Fibroblast of peridontal ligament (primary cell): ENCODE measurements around the gene ANKRD23.
"Not testable (repeated sequence)": the region's sequence is repeated elsewhere in the genome, so short reads cannot be mapped to it uniquely, and the experiment has no call there.

Experiments used
- DNase-seq: peaks from one replicate; pipeline ENCODE4 v3.0.0-alpha.2; 2010; ENCODE audit errors: extremely low read depth

The ANKRD23 gene

DNA sequence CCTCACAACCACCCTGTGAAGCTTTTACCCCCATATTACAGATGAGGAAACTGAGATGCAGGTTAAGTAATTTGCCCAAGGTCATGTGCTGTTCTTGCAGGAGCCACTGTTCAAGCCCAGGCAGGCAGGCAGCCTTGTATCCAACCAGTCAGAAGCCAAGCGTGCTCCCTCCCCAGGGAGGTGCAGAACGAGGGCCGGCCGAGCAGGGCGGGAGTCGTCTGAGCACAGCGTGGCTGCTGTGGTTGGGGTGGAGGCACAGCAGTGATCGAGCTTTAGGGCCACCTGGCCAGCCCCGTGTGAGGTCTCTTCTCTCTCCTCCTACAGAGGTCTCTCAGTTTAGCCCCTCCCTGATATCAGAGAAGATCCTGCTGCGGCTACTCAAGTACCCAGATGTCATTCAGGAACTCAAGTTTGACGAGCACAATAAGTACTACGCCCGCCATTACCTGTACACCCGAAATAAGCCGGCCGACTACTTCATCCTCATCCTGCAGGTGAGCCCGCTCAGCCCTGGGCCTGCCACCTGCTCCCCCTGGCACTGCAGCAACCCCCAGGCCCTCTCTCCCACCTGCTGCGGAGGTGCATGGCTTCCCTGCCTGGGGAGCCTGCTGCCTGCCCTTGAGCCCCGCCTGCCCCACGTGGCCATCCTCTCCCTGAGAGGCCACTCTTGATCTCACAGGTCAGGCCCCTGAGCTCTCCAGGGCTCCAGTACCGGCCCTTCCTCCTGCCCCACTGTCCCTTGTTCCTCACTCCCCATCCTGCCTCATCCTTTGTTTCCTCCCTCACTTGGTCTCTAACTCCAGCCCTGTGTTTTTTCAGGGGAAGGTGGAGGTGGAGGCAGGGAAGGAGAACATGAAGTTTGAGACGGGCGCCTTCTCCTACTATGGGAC is 44.8 kb downstream of the ANKRD23 start:
- no peak for DNase-seq

DNA sequence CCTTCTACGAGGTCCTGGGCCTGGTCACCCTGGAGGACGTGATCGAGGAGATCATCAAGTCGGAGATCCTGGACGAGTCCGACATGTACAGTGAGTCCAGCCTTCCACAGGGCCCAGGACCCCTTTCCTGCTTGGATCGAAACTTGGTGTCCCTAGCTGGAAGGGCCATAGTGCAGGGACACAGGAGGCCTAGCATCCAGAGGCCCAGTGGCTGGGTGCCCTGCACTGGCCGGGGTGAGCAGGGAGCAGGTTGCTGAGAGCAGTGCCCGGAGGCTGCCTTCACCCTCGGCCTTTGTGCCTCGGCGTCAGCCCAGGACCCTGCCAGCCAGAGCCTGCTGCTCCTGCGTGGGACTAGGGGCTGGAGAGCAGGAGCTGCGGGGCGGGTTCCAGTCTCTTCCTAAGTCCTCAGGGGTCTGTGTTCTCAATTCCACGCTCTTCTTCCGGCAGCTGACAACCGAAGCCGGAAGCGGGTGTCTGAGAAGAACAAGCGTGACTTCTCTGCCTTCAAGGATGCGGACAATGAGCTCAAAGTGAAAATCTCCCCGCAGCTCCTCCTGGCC is 46.7 kb downstream of the ANKRD23 start:
- no peak for DNase-seq

- DNase-seq, result not testable (repeated sequence)
Observed at GRCh38 chr2:96796497-96796896, 47.3 kb downstream of the ANKRD23 start.

DNA sequence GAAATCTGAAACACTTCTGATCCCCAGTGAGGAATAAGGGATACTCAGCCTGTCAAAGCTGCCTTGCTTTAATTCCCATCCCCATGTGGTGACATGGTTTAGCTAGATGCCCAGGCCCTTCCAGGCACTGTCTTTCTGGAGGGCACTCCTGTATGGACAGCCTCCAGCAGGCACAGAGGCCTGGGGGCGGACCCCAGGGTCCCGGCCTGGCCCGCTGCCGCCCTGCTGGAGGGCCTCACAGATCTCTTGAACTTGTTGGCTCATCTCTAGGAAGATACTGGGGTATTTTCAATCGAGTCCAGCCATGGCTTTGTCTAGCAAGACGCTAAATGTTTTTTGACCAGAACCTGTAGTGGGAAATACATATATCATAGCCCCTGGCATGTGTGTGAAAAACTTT is 48.7 kb downstream of the ANKRD23 start:
- no peak for DNase-seq

GRCh38 chr2:96792772-96793749 is 50.8 kb downstream of the ANKRD23 start:
- DNase-seq, result no peak

- no peak for DNase-seq
Observed at GRCh38 chr2:96789245-96789617, 54.6 kb downstream of the ANKRD23 start.

- peak; percentile 23 for DNase-seq
Observed at GRCh38 chr2:96788442-96789244, 55.2 kb downstream of the ANKRD23 start.
